PFSK-1 (cell line): ENCODE measurements around the gene CACNA1S.

Source experiments
- POLR2AphosphoS5 ChIP-seq: IDR thresholded peaks from 2 replicates; pipeline ENCODE4 v1.6.1; 2012; ENCODE audit warnings: low read depth, mild to moderate bottlenecking, control low read depth, low read length, moderate library complexity
- SIN3A ChIP-seq: IDR thresholded peaks from 2 replicates; pipeline ENCODE4 v1.6.1; 2012; ENCODE audit warnings: mild to moderate bottlenecking, low read length, moderate library complexity, borderline replicate concordance; ENCODE audit not compliant: insufficient read depth
- TF ChIP-seq, protein P1 (sequence below), 2 experiments: IDR thresholded peaks; 2 replicates each; pipeline versions ENCODE4 v1.6.1 to v1.8.0; 2011 to 2012; ENCODE audit warnings: low read depth in 2 of 2, low read length in 2 of 2, control low read depth in 1 of 2, inconsistent platforms in 1 of 2, mild to moderate bottlenecking in 1 of 2, moderate library complexity in 1 of 2; ENCODE audit not compliant: insufficient read depth in 1 of 2

DNA sequence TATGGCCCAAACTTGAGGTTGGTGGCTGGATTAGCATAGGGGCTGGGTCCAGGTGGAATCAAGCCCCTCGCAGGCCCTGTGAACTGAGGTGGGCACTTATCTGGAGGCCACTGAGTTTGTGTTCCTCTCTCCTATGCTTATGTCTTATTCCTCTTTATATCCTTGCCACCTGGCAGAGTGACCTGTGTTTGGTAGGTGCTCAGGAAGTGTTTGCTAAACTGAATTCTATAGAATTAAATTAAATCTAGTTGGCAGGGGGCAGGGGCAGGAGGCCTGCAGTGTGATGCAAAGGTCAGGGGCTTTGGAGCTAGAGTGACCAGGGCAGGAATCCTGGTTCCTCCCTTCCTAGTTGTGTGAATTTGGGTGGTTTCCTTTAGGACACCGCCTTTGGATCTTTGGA is 43.1 kb upstream of the CACNA1S start:
- TF ChIP-seq, protein P1, sequence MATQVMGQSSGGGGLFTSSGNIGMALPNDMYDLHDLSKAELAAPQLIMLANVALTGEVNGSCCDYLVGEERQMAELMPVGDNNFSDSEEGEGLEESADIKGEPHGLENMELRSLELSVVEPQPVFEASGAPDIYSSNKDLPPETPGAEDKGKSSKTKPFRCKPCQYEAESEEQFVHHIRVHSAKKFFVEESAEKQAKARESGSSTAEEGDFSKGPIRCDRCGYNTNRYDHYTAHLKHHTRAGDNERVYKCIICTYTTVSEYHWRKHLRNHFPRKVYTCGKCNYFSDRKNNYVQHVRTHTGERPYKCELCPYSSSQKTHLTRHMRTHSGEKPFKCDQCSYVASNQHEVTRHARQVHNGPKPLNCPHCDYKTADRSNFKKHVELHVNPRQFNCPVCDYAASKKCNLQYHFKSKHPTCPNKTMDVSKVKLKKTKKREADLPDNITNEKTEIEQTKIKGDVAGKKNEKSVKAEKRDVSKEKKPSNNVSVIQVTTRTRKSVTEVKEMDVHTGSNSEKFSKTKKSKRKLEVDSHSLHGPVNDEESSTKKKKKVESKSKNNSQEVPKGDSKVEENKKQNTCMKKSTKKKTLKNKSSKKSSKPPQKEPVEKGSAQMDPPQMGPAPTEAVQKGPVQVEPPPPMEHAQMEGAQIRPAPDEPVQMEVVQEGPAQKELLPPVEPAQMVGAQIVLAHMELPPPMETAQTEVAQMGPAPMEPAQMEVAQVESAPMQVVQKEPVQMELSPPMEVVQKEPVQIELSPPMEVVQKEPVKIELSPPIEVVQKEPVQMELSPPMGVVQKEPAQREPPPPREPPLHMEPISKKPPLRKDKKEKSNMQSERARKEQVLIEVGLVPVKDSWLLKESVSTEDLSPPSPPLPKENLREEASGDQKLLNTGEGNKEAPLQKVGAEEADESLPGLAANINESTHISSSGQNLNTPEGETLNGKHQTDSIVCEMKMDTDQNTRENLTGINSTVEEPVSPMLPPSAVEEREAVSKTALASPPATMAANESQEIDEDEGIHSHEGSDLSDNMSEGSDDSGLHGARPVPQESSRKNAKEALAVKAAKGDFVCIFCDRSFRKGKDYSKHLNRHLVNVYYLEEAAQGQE (IDR thresholded peaks at IDR 0.05; ENCODE audit: insufficient read depth in 1 of 2, low read depth in 2 of 2, low read length in 2 of 2) = no peak
- TF ChIP-seq SIN3A (no peak), POLR2AphosphoS5 (no peak)
